H1 (cell line): ENCODE data around the gene UBAC1. TPM values are rescaled to one million over a fixed set of nuclear protein-coding genes. Genes with fewer than 3 reads are reported as not detected.

ENCODE experiments used
- CTCF ChIA-PET: fragments of 300-600 bp; sonication (Branson Sonifier 250); formaldehyde crosslinking; loops from one replicate; lab custom pipeline; 2021; ENCODE audit not compliant: partially characterized antibody; lab: Charles Lee
- POLR2A ChIA-PET: fragments of 300-600 bp; sonication (Branson Sonifier 250); formaldehyde crosslinking; loops from one replicate; lab custom pipeline; 2021; ENCODE audit warnings: inconsistent platforms; ENCODE audit not compliant: partially characterized antibody; lab: Charles Lee
- DNase-seq, 2 experiments: peaks; one replicate each; pipeline versions ENCODE4 v3.0.0 to v3.0.0-alpha.2; 2010 to 2022; ENCODE audit warnings: low spot score in 2 of 2, low read depth in 1 of 2, mixed read lengths in 1 of 2
- FAIRE-seq: peaks from 2 replicates; lab custom pipeline; 2011; peaks lifted over from hg19 to GRCh38; lab: Jason Lieb, UNC
- H2AFZ ChIP-seq: 2 replicates; pipeline ENCODE4 v1.8.1; 2012; ENCODE audit warnings: low read length, inconsistent platforms
- H2AK5ac ChIP-seq: 2 replicates; pipeline ENCODE4 v1.6.1; 2013; ENCODE audit warnings: low read depth, low read length
- H2BK120ac ChIP-seq: replicated peaks from 2 replicates; pipeline ENCODE3; 2013; ENCODE audit warnings: low read depth, low read length, inconsistent platforms
- H2BK12ac ChIP-seq: 2 replicates; pipeline ENCODE4 v1.6.1; 2013; ENCODE audit warnings: low read depth, low read length
- H2BK15ac ChIP-seq: 2 replicates; pipeline ENCODE4 v1.6.1; 2013; ENCODE audit warnings: low read length
- H2BK20ac ChIP-seq: 2 replicates; pipeline ENCODE4 v1.6.1; 2013; ENCODE audit warnings: low read length
- H2BK5ac ChIP-seq: 2 replicates; pipeline ENCODE4 v1.6.1; 2013; ENCODE audit warnings: low read depth, low read length
- H3K14ac ChIP-seq: 2 replicates; pipeline ENCODE4 v1.6.1; 2013; ENCODE audit warnings: inconsistent platforms; ENCODE audit not compliant: insufficient read length
- H3K18ac ChIP-seq: 2 replicates; pipeline ENCODE4 v1.6.1; 2013; ENCODE audit warnings: low read length; ENCODE audit errors: extremely low read depth
- H3K23ac ChIP-seq: 2 replicates; pipeline ENCODE4 v1.6.1; 2013; ENCODE audit warnings: inconsistent platforms; ENCODE audit not compliant: insufficient read length
- H3K23me2 ChIP-seq: 2 replicates; pipeline ENCODE4 v1.6.1; 2013; ENCODE audit warnings: low read depth, low read length
- H3K27ac ChIP-seq: 2 replicates; pipeline ENCODE4 v1.6.1; 2011; ENCODE audit warnings: low read depth, low read length, inconsistent platforms
- H3K27me3 ChIP-seq, 4 experiments: replicated peaks in 1 of 4; 1 replicate in 1 of 4; 2 replicates in 3 of 4; pipeline versions ENCODE4 v1.6.1 to v1.8.1; 2011 to 2013; ENCODE audit warnings: low read length in 3 of 4, mild to moderate bottlenecking in 3 of 4, inconsistent platforms in 2 of 4, mixed read lengths in 2 of 4, moderate library complexity in 1 of 4; ENCODE audit not compliant: control insufficient read depth in 3 of 4, insufficient read depth in 3 of 4; ENCODE audit errors: extremely low read depth in 1 of 4
- H3K36me3 ChIP-seq, 4 experiments: 2 replicates each; pipeline versions ENCODE4 v1.6.1 to v1.8.1; 2011 to 2013; ENCODE audit warnings: mild to moderate bottlenecking in 4 of 4, low read length in 3 of 4, moderate library complexity in 2 of 4, control low read depth in 1 of 4, inconsistent platforms in 1 of 4; ENCODE audit not compliant: insufficient read depth in 4 of 4, control insufficient read depth in 2 of 4
- H3K4ac ChIP-seq: replicated peaks from 2 replicates; pipeline ENCODE3; 2013; ENCODE audit warnings: low read length, low read depth, mixed read lengths, inconsistent platforms; ENCODE audit not compliant: insufficient read length
- H3K4me1 ChIP-seq, 4 experiments: replicated peaks in 1 of 4; 1 replicate in 1 of 4; 2 replicates in 3 of 4; pipeline versions ENCODE4 v1.6.1 to v1.8.1; 2011 to 2013; ENCODE audit warnings: low read length in 3 of 4, inconsistent platforms in 2 of 4, mixed read lengths in 1 of 4; ENCODE audit not compliant: insufficient read depth in 4 of 4, control insufficient read depth in 3 of 4
- H3K4me2 ChIP-seq, 2 experiments: 2 replicates each; pipeline versions ENCODE4 v1.6.1 to v1.8.1; 2011 to 2013; ENCODE audit warnings: low read depth in 2 of 2, low read length in 2 of 2, control low read depth in 1 of 2, inconsistent platforms in 1 of 2, mild to moderate bottlenecking in 1 of 2; ENCODE audit not compliant: insufficient read depth in 1 of 2
- H3K4me3 ChIP-seq, 4 experiments: fragments of 200-600, 300-600 bp in 1 of 4; sonication (generic), shearing (Covaris generic), sonication (Bioruptor Twin) in 1 of 4; 2 replicates each; pipeline versions ENCODE4 v1.5.1 to v1.8.1; 2011 to 2016; ENCODE audit warnings: low read length in 4 of 4, low read depth in 3 of 4, control low read depth in 2 of 4, inconsistent platforms in 2 of 4, mild to moderate bottlenecking in 2 of 4, mixed read lengths in 1 of 4, moderate library complexity in 1 of 4; ENCODE audit not compliant: insufficient read depth in 2 of 4; ENCODE audit errors: extremely low read depth in 1 of 4
- H3K56ac ChIP-seq: replicated peaks from 2 replicates; pipeline ENCODE3; 2013; ENCODE audit warnings: low read depth, mild to moderate bottlenecking, mixed read lengths, low read length, inconsistent platforms; ENCODE audit not compliant: insufficient read length
- H3K79me1 ChIP-seq: 2 replicates; pipeline ENCODE4 v1.6.1; 2013; ENCODE audit warnings: low read depth, low read length, control low read depth
- H3K79me2 ChIP-seq, 2 experiments: 2 replicates each; pipeline versions ENCODE4 v1.6.1 to v1.8.1; 2012 to 2013; ENCODE audit warnings: low read length in 2 of 2, mild to moderate bottlenecking in 2 of 2, inconsistent platforms in 1 of 2; ENCODE audit not compliant: insufficient read depth in 2 of 2, control insufficient read depth in 1 of 2
- H3K9ac ChIP-seq, 4 experiments: replicated peaks in 1 of 4; 1 replicate in 1 of 4; 2 replicates in 3 of 4; pipeline versions ENCODE4 v1.6.1 to v1.8.1; 2011 to 2013; ENCODE audit warnings: low read depth in 3 of 4, low read length in 3 of 4, control low read depth in 2 of 4, mild to moderate bottlenecking in 2 of 4, moderate library complexity in 2 of 4, inconsistent platforms in 1 of 4; ENCODE audit errors: extremely low read depth in 1 of 4
- H3K9me3 ChIP-seq, 2 experiments: 2 replicates each; pipeline versions ENCODE4 v1.6.1 to v1.8.1; 2012 to 2013; ENCODE audit warnings: mild to moderate bottlenecking in 2 of 2, moderate library complexity in 2 of 2, control low read depth in 1 of 2, inconsistent platforms in 1 of 2, low read depth in 1 of 2, low read length in 1 of 2, mixed read lengths in 1 of 2; ENCODE audit not compliant: insufficient read depth in 2 of 2
- H4K20me1 ChIP-seq, 2 experiments: replicated peaks in 1 of 2; 2 replicates each; pipeline versions ENCODE3 to v1.8.1; 2011 to 2013; ENCODE audit warnings: inconsistent platforms in 2 of 2, low read length in 2 of 2, mild to moderate bottlenecking in 1 of 2; ENCODE audit not compliant: insufficient read depth in 2 of 2, control insufficient read depth in 1 of 2
- H4K5ac ChIP-seq: 2 replicates; pipeline ENCODE4 v1.6.1; 2013; ENCODE audit warnings: low read length, low read depth, mixed read lengths, inconsistent platforms; ENCODE audit not compliant: insufficient read length
- H4K8ac ChIP-seq: 2 replicates; pipeline ENCODE4 v1.8.0; 2013; ENCODE audit warnings: mild to moderate bottlenecking, moderate library complexity, low read length, inconsistent platforms; ENCODE audit not compliant: insufficient read depth; ENCODE audit errors: extremely low read depth
- H4K91ac ChIP-seq: replicated peaks from 2 replicates; pipeline ENCODE3; 2013; ENCODE audit warnings: low read length, mixed read lengths, inconsistent platforms; ENCODE audit not compliant: insufficient read length
- BACH1 ChIP-seq: IDR thresholded peaks from 2 replicates; pipeline ENCODE4 v1.6.1; 2012; ENCODE audit warnings: low read length, improper control_type of control experiment
- JUN ChIP-seq: IDR thresholded peaks from 2 replicates; pipeline ENCODE4 v1.6.1; 2011; ENCODE audit warnings: low read depth, mild to moderate bottlenecking, improper control_type of control experiment, low read length
- KDM4A ChIP-seq: IDR thresholded peaks from one replicate; pipeline ENCODE4 v1.7.1; 2012; ENCODE audit warnings: low read depth, mild to moderate bottlenecking, moderate library complexity, low read length, inconsistent platforms; ENCODE audit not compliant: severe bottlenecking
- KDM5A ChIP-seq: fragments of 200-600 bp; IDR thresholded peaks from 2 replicates; pipeline ENCODE4 v1.7.1; 2012; ENCODE audit warnings: mild to moderate bottlenecking, low read length, inconsistent platforms, mixed read lengths
- PHF8 ChIP-seq: fragments of 200-600 bp; sonication (generic); conservative IDR thresholded peaks from 2 replicates; pipeline ENCODE4 v1.7.1; 2012; ENCODE audit warnings: low read depth, mild to moderate bottlenecking, inconsistent platforms, low read length, moderate library complexity
- RBBP5 ChIP-seq: IDR thresholded peaks from 2 replicates; pipeline ENCODE4 v1.7.1; 2012; ENCODE audit warnings: low read depth, mild to moderate bottlenecking, inconsistent platforms, low read length, moderate library complexity, borderline replicate concordance
- RXRA ChIP-seq: IDR thresholded peaks from 2 replicates; pipeline ENCODE4 v1.6.1; 2011; ENCODE audit warnings: low read depth, mild to moderate bottlenecking, low read length, moderate library complexity; ENCODE audit not compliant: insufficient read depth
- SIN3A ChIP-seq, 2 experiments: IDR thresholded peaks in 1 of 2; conservative IDR thresholded peaks in 1 of 2; 2 replicates each; pipeline ENCODE4 v1.6.1; 2011 to 2012; ENCODE audit warnings: low read length in 2 of 2, improper control_type of control experiment in 1 of 2, low read depth in 1 of 2, mild to moderate bottlenecking in 1 of 2
- SIX5 ChIP-seq: IDR thresholded peaks from 2 replicates; pipeline ENCODE4 v1.6.1; 2011; ENCODE audit warnings: mild to moderate bottlenecking, low read depth, low read length
- TAF1 ChIP-seq: IDR thresholded peaks from 2 replicates; pipeline ENCODE4 v1.6.1; 2011; ENCODE audit warnings: mild to moderate bottlenecking, low read depth, low read length
- WGBS, 2 experiments: shearing (Covaris generic) in 1 of 2; methylation state at CpG; one replicate each; pipeline versions ENCODE4 v1.1.6 to v1.1.7; 2013 to 2015; ENCODE audit warnings: low lambda C conversion rate in 2 of 2, mixed read lengths in 2 of 2, inconsistent platforms in 1 of 2, low coverage in 1 of 2, missing lambda C conversion rate in 1 of 2; ENCODE audit not compliant: insufficient replicate concordance in 2 of 2, insufficient coverage in 1 of 2, insufficient read length in 1 of 2; ENCODE audit errors: extremely low coverage in 1 of 2, missing lambda C conversion rate in 1 of 2; 5-methylcytosine and 5-hydroxymethylcytosine counted together
- polyA plus RNA-seq, 7 experiments: library from polyadenylated mRNA; depleted of rRNA in 3 of 7; stranded (reverse) in 5 of 7; unstranded in 2 of 7; fragments of >200 nt in 5 of 7; fragments of 200-250 nt in 2 of 7; gene quantifications; 1 replicate in 5 of 7; 2 replicates in 1 of 7; 4 replicates in 1 of 7; pipeline versions ENCODE4 v1.2.1 to v1.2.3, GENCODE V29; 2011 to 2013; ENCODE audit warnings: missing spikeins in 2 of 7, mixed read lengths in 2 of 7
- total RNA-seq: library from RNA; stranded (reverse); fragmentation: NEBNext Ultra II Directional; extraction: Animal tissue kit (Norgen Biotek cat#: 25700); gene quantifications from 2 replicates; pipeline ENCODE4 v1.2.1, GENCODE V29; 2021
- TF ChIP-seq, protein P1 (sequence below): IDR thresholded peaks from 2 replicates; pipeline ENCODE4 v1.6.1; 2012; ENCODE audit warnings: inconsistent platforms

Gene UBAC1
- total and polyA plus RNA-seq, 2 of the 8 experiments (the other 6 are each of a cell fraction or from before 2014, with no cell fraction given), result 59.3 to 85.2 TPM

DNA sequence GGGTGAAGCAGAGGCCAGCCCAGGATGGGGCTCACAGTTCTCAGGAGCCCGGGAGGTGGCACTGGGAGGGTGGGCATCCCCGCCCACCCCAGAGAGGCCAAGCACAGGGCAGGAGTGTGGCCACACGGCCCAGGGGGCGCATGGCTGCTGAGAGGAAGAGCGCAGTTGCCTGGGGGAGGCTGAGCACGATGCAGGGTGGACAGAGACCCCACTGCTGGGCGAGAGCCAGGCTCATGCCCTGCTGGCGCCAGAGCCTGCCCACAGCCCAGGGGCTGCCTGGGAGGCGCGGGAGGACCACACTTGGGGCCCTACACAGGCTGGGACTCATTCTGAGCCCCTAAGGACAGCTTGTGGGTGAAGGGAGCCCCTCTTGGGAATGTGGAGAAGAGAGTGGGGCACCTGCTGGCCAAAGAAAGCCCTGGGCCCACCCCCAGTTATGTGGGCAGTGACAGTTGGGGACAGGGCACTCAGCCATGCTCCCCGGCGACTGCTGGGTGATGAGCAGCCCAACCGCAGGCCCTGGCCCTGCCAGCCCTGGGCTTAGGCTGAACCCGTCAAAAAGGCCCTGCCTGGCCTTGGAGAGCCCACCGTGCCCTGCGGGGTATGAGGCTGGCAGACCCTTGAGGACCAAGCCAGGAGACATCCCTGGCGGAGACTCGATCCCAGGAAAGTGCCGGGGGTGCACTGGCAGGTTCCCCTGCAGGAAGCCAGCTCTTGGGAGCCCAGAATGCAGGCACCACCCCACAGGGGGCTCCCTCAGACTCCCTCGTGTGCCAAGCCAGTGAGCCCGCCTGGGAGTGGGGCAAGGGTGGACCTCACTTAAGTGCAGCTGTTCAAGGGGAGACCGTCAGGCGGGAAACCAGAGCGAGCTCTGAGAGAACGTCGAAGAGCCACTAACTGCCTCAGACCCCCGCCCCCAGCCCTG is 32.2 kb downstream of the UBAC1 start:
- ChIA-PET CTCF (interaction anchor here (1.0 to 1.7 kb wide), 2 partner anchors 39 to 65 kb away, joined by 3 to 5 read pairs; no protein-coding TSS in a partner anchor), POLR2A (interaction anchor here (1.4 kb wide), 1 partner anchor 104 kb away, joined by 3 read pairs; no protein-coding TSS in a partner anchor)
- Histone ChIP-seq H3K4me3 (no peak overlapping the region), H2BK5ac (no peak overlapping the region), H3K23me2 (no peaks in the 10 kb centered on the region), H3K4ac (no peak overlapping the region), H2BK12ac (no peak overlapping the region), H3K23ac (no peak overlapping the region), H4K5ac (no peak overlapping the region), H2BK20ac (no peak overlapping the region), H4K20me1 (peaks cover 2 to 20% of the 10 kb centered on the region in 2 experiments), H3K79me2 (no peaks in the 10 kb centered on the region), H4K8ac (no peak overlapping the region; the same call in 1 of the 2 replicates), H3K9ac (no peak overlapping the region), H2BK15ac (no peak overlapping the region), H3K79me1 (peaks cover 6% of the 10 kb centered on the region; the same call in 1 of the 2 replicates), H3K36me3 (peaks cover 3 to 14% (median 6%) of the 10 kb centered on the region in 4 experiments; a peak in 5 of 8 replicates), H2BK120ac (no peak overlapping the region), H3K27me3 (no peaks in the 10 kb centered on the region), H3K14ac (no peak overlapping the region), H2AFZ (no peak overlapping the region), H3K27ac (no peak overlapping the region), H3K4me1 (no peaks in the 10 kb centered on the region; a peak in 1 of 7 replicates), H3K9me3 (no peaks in the 10 kb centered on the region), H2AK5ac (no peak overlapping the region), H3K4me2 (no peak overlapping the region), H3K56ac (no peak overlapping the region), H4K91ac (no peak overlapping the region), H3K18ac (no peak overlapping the region)
- FAIRE-seq, result no peak
- 90% methylated on average over 24 of the region's 27 CpGs; no CpG with 5 or more reads in 1 of the 2 experiments for WGBS, 2 experiments
- no peak for DNase-seq
- TF ChIP-seq SIX5 (no peak), KDM4A (no peak), KDM5A (no peak), SIN3A (conservative IDR thresholded peaks at IDR 0.05 in 1 of 2, IDR thresholded peaks at IDR 0.05 in 1 of 2; ENCODE audit: low read depth in 1 of 2, low read length in 2 of 2) (no peak), RXRA (no peak), PHF8 (no peak), JUN (no peak), TAF1 (no peak), BACH1 (no peak), RBBP5 (no peak)
- TF ChIP-seq, protein P1, sequence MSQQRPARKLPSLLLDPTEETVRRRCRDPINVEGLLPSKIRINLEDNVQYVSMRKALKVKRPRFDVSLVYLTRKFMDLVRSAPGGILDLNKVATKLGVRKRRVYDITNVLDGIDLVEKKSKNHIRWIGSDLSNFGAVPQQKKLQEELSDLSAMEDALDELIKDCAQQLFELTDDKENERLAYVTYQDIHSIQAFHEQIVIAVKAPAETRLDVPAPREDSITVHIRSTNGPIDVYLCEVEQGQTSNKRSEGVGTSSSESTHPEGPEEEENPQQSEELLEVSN, result no peak
